Measurements from ENCODE around the gene ITGA5. TPM values are rescaled to one million over a fixed set of nuclear protein-coding genes. Genes with fewer than 3 reads are reported as not detected.
A peak's percentile ranks its signal among the peaks of the same experiment; 100 is the strongest.

The ITGA5 gene
- total RNA-seq, 4 donors from 2014 or later = 37.7 to 217 (median 73.0) TPM

DNA sequence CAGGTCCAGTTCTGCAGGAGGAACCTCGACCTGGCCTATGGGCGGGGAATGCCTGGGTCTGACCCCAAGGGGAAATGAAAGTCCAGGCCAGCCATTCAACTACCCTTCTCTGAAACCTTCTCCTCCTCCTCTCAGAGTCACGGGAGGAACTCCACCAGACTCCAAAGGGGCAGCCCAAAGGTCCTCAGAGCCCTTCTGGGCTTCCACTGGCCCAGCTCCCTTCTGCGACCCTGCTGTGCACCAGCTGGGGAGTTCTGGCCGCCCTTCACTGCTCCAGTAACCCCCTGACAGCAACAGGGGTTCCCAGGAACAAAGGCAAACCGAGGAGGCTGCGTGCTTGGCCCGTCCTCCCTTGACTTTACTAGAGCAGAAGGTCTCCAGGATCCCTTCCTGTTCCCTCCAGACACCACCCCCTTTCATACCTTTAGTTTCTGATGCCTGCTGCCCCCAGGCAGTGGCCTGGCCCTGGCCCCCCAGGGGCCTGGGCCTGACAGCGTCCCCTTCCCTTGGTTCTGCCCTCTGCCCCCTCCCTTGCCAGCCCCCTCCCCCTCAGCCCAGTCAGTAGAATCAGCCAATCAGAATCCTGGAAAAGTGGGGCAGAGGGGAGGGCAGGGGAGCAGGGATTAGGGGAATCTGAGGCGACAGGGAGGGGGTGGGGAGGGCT is 33.7 kb downstream of the ITGA5 start:
- intact Hi-C loops (cut with DNase I; ENCODE audit: low total_unique reads) = no loop called here
- peak overlapping the region; percentile 40 to 73 (median 60) for H3K27ac ChIP-seq
- TF ChIP-seq POLR2AphosphoS5 (IDR thresholded peaks at IDR 0.05) (no peak), EP300 (IDR thresholded peaks at IDR 0.05; ENCODE audit: low read depth) (no peak), POLR2A (IDR thresholded peaks at IDR 0.05) (no peak)
- TF ChIP-seq, protein P1, sequence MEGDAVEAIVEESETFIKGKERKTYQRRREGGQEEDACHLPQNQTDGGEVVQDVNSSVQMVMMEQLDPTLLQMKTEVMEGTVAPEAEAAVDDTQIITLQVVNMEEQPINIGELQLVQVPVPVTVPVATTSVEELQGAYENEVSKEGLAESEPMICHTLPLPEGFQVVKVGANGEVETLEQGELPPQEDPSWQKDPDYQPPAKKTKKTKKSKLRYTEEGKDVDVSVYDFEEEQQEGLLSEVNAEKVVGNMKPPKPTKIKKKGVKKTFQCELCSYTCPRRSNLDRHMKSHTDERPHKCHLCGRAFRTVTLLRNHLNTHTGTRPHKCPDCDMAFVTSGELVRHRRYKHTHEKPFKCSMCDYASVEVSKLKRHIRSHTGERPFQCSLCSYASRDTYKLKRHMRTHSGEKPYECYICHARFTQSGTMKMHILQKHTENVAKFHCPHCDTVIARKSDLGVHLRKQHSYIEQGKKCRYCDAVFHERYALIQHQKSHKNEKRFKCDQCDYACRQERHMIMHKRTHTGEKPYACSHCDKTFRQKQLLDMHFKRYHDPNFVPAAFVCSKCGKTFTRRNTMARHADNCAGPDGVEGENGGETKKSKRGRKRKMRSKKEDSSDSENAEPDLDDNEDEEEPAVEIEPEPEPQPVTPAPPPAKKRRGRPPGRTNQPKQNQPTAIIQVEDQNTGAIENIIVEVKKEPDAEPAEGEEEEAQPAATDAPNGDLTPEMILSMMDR (IDR thresholded peaks at IDR 0.05) = no peak
- in situ Hi-C loops (cut with MboI; ENCODE audit: low pct_ligation_motif_present in 1 of 4, low pct_unique_long_range_greater_than_20kb in 1 of 4, low sequenced_read_pairs in 3 of 4) = no loop called here
- H3K27me3 ChIP-seq = no peaks in the 10 kb centered on the region
- no peaks in the 10 kb centered on the region for H3K36me3 ChIP-seq
- H3K9me3 ChIP-seq = no peaks in the 10 kb centered on the region
- DNase-seq = no peak
- H3K4me3 ChIP-seq = no peak overlapping the region
- WGBS, 2 donors (ENCODE audit: low coverage in 1 of 2) = 63% methylated on average over 10 of the region's 10 CpGs; no CpG with 5 or more reads in 1 of the 2 donors
- H3K4me1 ChIP-seq = peaks cover 4 to 21% (median 8%) of the 10 kb centered on the region in 4 donors

DNA sequence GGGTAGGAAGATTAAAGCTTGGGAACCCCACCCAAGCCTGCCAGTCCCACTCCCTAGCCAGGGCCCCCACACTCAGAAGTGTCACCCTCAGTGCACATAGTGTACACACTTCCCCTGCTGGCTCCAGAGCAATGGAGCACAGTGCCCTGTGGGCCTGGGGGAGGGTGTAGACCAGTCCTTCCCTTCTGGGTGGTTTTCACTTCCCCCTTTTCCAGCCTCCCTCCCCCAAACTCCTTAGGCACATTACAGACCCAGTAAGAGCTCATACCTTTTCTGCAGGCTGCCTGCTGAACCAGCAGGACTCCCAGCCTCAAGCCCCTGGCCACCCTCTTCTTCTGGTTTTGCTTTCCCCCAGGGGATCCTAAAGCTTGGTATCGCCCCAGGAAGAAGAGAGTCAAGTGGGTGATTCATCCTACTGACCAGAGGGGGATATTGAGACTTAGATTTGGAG is 34.5 kb downstream of the ITGA5 start, which contains the start of gene ZNF385A:
Gene ZNF385A, minus strand, starts transcription at position 143 of the 451 bp plus-strand sequence. CDS start 219 bp downstream, outside the sequence.
- in situ Hi-C loops (cut with MboI; ENCODE audit: low pct_ligation_motif_present in 1 of 4, low pct_unique_long_range_greater_than_20kb in 1 of 4, low sequenced_read_pairs in 3 of 4) (no loop called here), intact Hi-C loops (cut with DNase I; ENCODE audit: low total_unique reads) (no loop called here)
- H3K27ac ChIP-seq = peak within 1 kb of the TSS; percentile 42 to 73 (median 60)
- TF ChIP-seq, protein P1 (IDR thresholded peaks at IDR 0.05) = no peak
- TF ChIP-seq POLR2AphosphoS5 (IDR thresholded peaks at IDR 0.05) = peak in 2 of 3 donors; percentile 15 to 62
- peak; percentile 20 for TF ChIP-seq POLR2A (IDR thresholded peaks at IDR 0.05)
- TF ChIP-seq EP300 (IDR thresholded peaks at IDR 0.05; ENCODE audit: low read depth) = no peak
- H3K36me3 ChIP-seq = no peaks in the 10 kb centered on the region
- no peaks in the 10 kb centered on the region for H3K9me3 ChIP-seq
- no peak within 1 kb of the TSS for H3K4me3 ChIP-seq
- no peaks in the 10 kb centered on the region for H3K27me3 ChIP-seq
- H3K4me1 ChIP-seq = peaks cover 4 to 21% (median 8%) of the 10 kb centered on the region in 4 donors
- 64 to 86% methylated on average over 1 of the region's 1 CpG for WGBS, 2 donors (ENCODE audit: low coverage in 1 of 2)
- no peak for DNase-seq

DNA sequence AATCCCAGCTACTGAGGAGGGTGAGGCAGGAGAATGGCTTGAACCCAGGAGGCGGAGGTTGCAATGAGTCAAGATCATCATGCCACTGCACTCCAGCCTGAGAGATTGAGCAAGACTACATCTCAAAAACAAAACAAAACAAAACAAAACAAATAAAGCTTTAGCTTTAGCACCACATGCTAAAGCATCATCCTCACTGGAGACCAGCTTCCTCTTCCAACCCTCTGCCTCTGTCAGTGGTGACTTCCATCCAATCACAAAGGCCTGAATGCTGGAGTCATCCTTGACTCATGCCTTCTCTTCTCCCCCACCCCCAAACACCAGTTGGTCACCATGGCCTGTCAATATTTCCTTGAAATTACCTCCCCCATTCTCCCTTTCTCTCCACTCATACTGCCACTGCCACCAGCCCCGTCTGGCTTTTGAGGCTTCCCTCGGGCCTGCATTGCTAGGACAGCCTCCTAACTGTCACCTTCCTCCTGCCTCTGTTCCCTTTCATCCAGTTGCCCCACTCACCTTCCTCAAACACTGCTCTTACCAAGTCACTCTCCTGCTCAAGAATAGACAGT is 35.9 kb downstream of the ITGA5 start:
- DNase-seq = no peak
- Histone ChIP-seq H3K36me3 (no peaks in the 10 kb centered on the region), H3K27me3 (peaks cover 5% of the 10 kb centered on the region), H3K27ac (peak overlapping the region in 3 of 4 donors; percentile 27 to 73 (median 69)), H3K4me3 (no peak overlapping the region), H3K4me1 (peaks cover 8 to 28% (median 17%) of the 10 kb centered on the region in 4 donors), H3K9me3 (no peaks in the 10 kb centered on the region)
- TF ChIP-seq, protein P1 (IDR thresholded peaks at IDR 0.05) = no peak
- no peak for TF ChIP-seq EP300 (IDR thresholded peaks at IDR 0.05; ENCODE audit: low read depth)
- TF ChIP-seq POLR2A (IDR thresholded peaks at IDR 0.05) = peak; percentile 15
- WGBS, 2 donors (ENCODE audit: low coverage in 1 of 2) = 93% methylated on average over 2 to 3 of the region's 3 CpGs
- intact Hi-C loops (cut with DNase I; ENCODE audit: low total_unique reads) (no loop called here), in situ Hi-C loops (cut with MboI; ENCODE audit: low pct_ligation_motif_present in 1 of 4, low pct_unique_long_range_greater_than_20kb in 1 of 4, low sequenced_read_pairs in 3 of 4) (no loop called here)

DNA sequence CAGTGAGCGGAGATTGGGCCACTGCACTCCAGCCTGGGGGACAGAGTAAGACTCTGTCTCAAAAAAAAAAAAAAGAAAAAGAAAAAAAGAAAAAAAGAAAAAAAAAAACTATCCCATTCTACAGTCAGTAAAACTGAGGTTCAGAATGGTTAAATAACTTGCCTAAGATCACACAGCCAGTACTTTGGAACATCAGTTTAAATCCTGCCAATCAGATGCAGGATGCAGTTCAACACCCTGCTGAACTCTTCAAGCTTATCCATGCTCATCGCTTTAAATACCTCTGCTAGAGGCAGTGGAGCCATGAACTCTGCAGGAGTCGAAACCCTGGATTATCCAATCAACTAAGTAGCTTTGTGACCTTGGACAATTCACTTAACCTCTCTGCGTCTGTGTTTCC is 37.9 kb downstream of the ITGA5 start:
- H3K27ac ChIP-seq = no peak overlapping the region
- no peak overlapping the region for H3K4me3 ChIP-seq
- DNase-seq = no peak
- in situ Hi-C loops (cut with MboI; ENCODE audit: low pct_ligation_motif_present in 1 of 4, low pct_unique_long_range_greater_than_20kb in 1 of 4, low sequenced_read_pairs in 3 of 4) (no loop called here), intact Hi-C loops (cut with DNase I; ENCODE audit: low total_unique reads) (no loop called here)
- peaks cover 5% of the 10 kb centered on the region for H3K27me3 ChIP-seq
- H3K36me3 ChIP-seq = no peaks in the 10 kb centered on the region
- no peaks in the 10 kb centered on the region for H3K9me3 ChIP-seq
- H3K4me1 ChIP-seq = peaks cover 8 to 26% (median 19%) of the 10 kb centered on the region in 4 donors
- 80 to 92% methylated on average over 3 to 4 of the region's 4 CpGs for WGBS, 2 donors (ENCODE audit: low coverage in 1 of 2)
- TF ChIP-seq POLR2A (IDR thresholded peaks at IDR 0.05) = no peak
- TF ChIP-seq EP300 (IDR thresholded peaks at IDR 0.05; ENCODE audit: low read depth) = no peak
- TF ChIP-seq, protein P1 (IDR thresholded peaks at IDR 0.05) = no peak
- TF ChIP-seq POLR2AphosphoS5 (IDR thresholded peaks at IDR 0.05) = no peak

Measured in transverse colon (tissue), 4 donors.